ENCODE results near the gene KCTD19. TPM values are rescaled to one million over a fixed set of nuclear protein-coding genes. Genes with fewer than 3 reads are reported as not detected.
"Not testable (repeated sequence)": the region's sequence is repeated elsewhere in the genome, so short reads cannot be mapped to it uniquely, and the experiment has no call there.

KCTD19 gene
- total RNA-seq, 1 experiment from 2014 or later: 1.1 TPM

- TF ChIP-seq HMGA2 (CRISPR knock-in tag; IDR thresholded peaks at IDR 0.05): peak; percentile 48; the same call in 1 of the 2 replicates
- H3K4me1 Mint-ChIP-seq; H3K4me3 Mint-ChIP-seq; H3K27ac Mint-ChIP-seq; H3K27me3 Mint-ChIP-seq (ENCODE audit: low read depth); H3K36me3 Mint-ChIP-seq; H3K9me3 Mint-ChIP-seq; ATAC-seq; POLR2A ChIA-PET; DNase-seq (ENCODE audit: low spot score): not testable (repeated sequence)
- CTCF ChIA-PET: interaction anchor here (1.3 to 2.9 kb wide), 4 partner anchors 26 to 114 kb away, joined by 3 to 15 read pairs (median 6); partner anchors contain the start of genes KCTD19 and LRRC36
These were observed 25.9 kb upstream of the KCTD19 start for GRCh38 chr16:67352463-67352862.

- POLR2A ChIA-PET: interaction anchor here (0.6 kb wide), 1 partner anchor 168 kb away, joined by 3 read pairs; no protein-coding TSS in a partner anchor
- no peak for TF ChIP-seq JUN (CRISPR knock-in tag; IDR thresholded peaks at IDR 0.05)
- TF ChIP-seq IRF2 (CRISPR knock-in tag; IDR thresholded peaks at IDR 0.05; ENCODE audit: borderline replicate concordance, low read depth): no peak
- TF ChIP-seq IRF1 (CRISPR knock-in tag; IDR thresholded peaks at IDR 0.05): no peak
- no peak for TF ChIP-seq TEAD4 (CRISPR knock-in tag; IDR thresholded peaks at IDR 0.05)
- TF ChIP-seq ZNF423 (CRISPR knock-in tag; IDR thresholded peaks at IDR 0.05): no peak
- TF ChIP-seq FOXP4 (CRISPR knock-in tag; IDR thresholded peaks at IDR 0.05): no peak
- TF ChIP-seq RELA (CRISPR knock-in tag; IDR thresholded peaks at IDR 0.05; ENCODE audit: borderline replicate concordance): no peak
- TF ChIP-seq SMAD4 (CRISPR knock-in tag; IDR thresholded peaks at IDR 0.05): no peak
- TF ChIP-seq NR1H2 (CRISPR knock-in tag; IDR thresholded peaks at IDR 0.05): no peak
- no peaks in the 10 kb centered on the region for H3K9me3 Mint-ChIP-seq
- CTCF ChIA-PET: interaction anchor here (1.1 to 2.8 kb wide), 3 partner anchors 23 to 49 kb away, joined by 3 to 8 read pairs (median 6); partner anchors contain the start of genes KCTD19 and LRRC36
- DNase-seq (ENCODE audit: low spot score): no peak
- H3K27me3 Mint-ChIP-seq (ENCODE audit: low read depth): peaks cover 7% of the 10 kb centered on the region
- ATAC-seq: no peak
- no peak overlapping the region for H3K4me3 Mint-ChIP-seq
- H3K4me1 Mint-ChIP-seq: no peaks in the 10 kb centered on the region
- H3K27ac Mint-ChIP-seq: no peak overlapping the region
- H3K36me3 Mint-ChIP-seq: no peaks in the 10 kb centered on the region
These were observed 23.8 kb upstream of the KCTD19 start for GRCh38 chr16:67350324-67350723.

- POLR2A ChIA-PET: no interaction called here
- no peaks in the 10 kb centered on the region for H3K36me3 Mint-ChIP-seq
- TF ChIP-seq TCF7 (CRISPR knock-in tag; IDR thresholded peaks at IDR 0.05; ENCODE audit: low read depth): no peak
- TF ChIP-seq USF1 (CRISPR knock-in tag; IDR thresholded peaks at IDR 0.05): no peak
- TF ChIP-seq NR1H2 (CRISPR knock-in tag; IDR thresholded peaks at IDR 0.05): no peak
- no peak for TF ChIP-seq RELA (CRISPR knock-in tag; IDR thresholded peaks at IDR 0.05; ENCODE audit: borderline replicate concordance)
- no peak for TF ChIP-seq NR3C1 (CRISPR knock-in tag; conservative IDR thresholded peaks at IDR 0.05; ENCODE audit: low read depth)
- TF ChIP-seq SMAD3 (CRISPR knock-in tag; IDR thresholded peaks at IDR 0.05; ENCODE audit: borderline replicate concordance): no peak
- no peak for TF ChIP-seq TP53 (CRISPR knock-in tag; IDR thresholded peaks at IDR 0.05)
- no peak for TF ChIP-seq ZNF121 (CRISPR knock-in tag; IDR thresholded peaks at IDR 0.05)
- no peak for ATAC-seq
- no peak for DNase-seq (ENCODE audit: low spot score)
- H3K4me1 Mint-ChIP-seq: no peaks in the 10 kb centered on the region
- H3K27ac Mint-ChIP-seq: no peak overlapping the region
- peaks cover 7% of the 10 kb centered on the region for H3K27me3 Mint-ChIP-seq (ENCODE audit: low read depth)
- CTCF ChIA-PET: interaction anchor here (0.6 to 2.8 kb wide), 4 partner anchors 22 to 106 kb away, joined by 3 to 8 read pairs (median 3); partner anchors contain the start of genes KCTD19 and LRRC36
- H3K4me3 Mint-ChIP-seq: no peak overlapping the region
- no peaks in the 10 kb centered on the region for H3K9me3 Mint-ChIP-seq
These were observed 22.6 kb upstream of the KCTD19 start for GRCh38 chr16:67349172-67349571.

GRCh38 chr16:67346341-67346740 lies 19.8 kb upstream of the KCTD19 start:
- H3K27me3 Mint-ChIP-seq (ENCODE audit: low read depth): peaks cover 3% of the 10 kb centered on the region; the same call in 1 of the 2 replicates
- TF ChIP-seq ETV6 (CRISPR knock-in tag; IDR thresholded peaks at IDR 0.05) (no peak), ERG (CRISPR knock-in tag; IDR thresholded peaks at IDR 0.05) (no peak), GABPB1 (CRISPR knock-in tag; IDR thresholded peaks at IDR 0.05) (no peak), CTCF (IDR thresholded peaks at IDR 0.05) (no peak), ZMAT4 (CRISPR knock-in tag; IDR thresholded peaks at IDR 0.05) (no peak), HMGXB4 (CRISPR knock-in tag; IDR thresholded peaks at IDR 0.05) (no peak)

More at GRCh38 chr16:67346341-67346740, 19.8 kb upstream of the KCTD19 start:
- POLR2A ChIA-PET: no interaction called here
- Mint-ChIP-seq H3K4me1 (no peaks in the 10 kb centered on the region), H3K36me3 (no peaks in the 10 kb centered on the region), H3K4me3 (no peak overlapping the region), H3K9me3 (no peaks in the 10 kb centered on the region), H3K27ac (no peak overlapping the region)
- DNase-seq (ENCODE audit: low spot score) (no peak), ATAC-seq (no peak)
- CTCF ChIA-PET: interaction anchor here (0.8 to 1.6 kb wide), 5 partner anchors 13 to 86 kb away, joined by 3 to 6 read pairs (median 4); partner anchors contain the start of gene TPPP3

Measured in WTC11 (cell line).